Right kidney (tissue), 1 donor: Measurements from ENCODE around the gene STAT5A.
"Not testable (repeated sequence)": the region's sequence is repeated elsewhere in the genome, so short reads cannot be mapped to it uniquely, and the experiment has no call there.

Experiments used
- DNase-seq: peaks from one replicate; pipeline ENCODE4 v3.0.0-alpha.2; 2016

Gene STAT5A

DNA sequence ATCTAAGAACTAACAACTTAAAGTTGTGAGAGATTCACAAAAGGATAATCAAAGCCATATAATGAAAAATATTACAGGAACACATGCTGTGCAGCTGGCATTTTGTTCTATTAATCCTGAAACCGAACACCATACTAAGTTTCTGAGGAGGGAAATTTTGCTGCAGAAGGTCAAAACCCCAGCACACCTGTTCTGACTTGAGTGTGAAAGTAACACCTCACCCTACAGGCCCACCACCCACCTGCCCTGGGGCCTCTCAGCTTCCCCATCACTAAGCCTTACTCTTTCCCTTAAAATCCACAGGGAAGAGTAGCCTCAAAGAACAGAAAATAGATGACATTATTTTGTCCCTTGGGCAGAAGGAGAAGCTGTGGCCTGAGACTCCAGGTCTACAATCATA lies 44.8 kb downstream of the STAT5A start:
- DNase-seq, result no peak

DNA sequence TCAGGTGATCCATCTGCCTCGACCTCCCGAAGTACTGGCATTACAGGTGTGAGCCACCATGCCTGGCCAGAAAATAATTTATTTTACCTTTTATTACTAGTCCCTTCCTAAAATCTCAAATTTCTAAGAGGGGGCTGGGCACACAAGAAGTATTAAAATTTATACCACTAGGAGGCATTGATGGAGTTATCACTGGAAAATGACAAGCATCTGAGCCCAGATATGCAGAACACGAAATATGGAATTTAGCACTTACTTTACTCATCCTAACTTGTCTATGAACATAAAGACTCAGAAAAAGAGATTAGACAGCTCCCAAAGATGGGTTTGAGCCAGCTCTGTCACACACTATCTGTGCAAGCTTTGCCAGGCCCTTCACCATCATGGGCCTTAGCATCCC lies 46.4 kb downstream of the STAT5A start:
- DNase-seq, result no peak

DNA sequence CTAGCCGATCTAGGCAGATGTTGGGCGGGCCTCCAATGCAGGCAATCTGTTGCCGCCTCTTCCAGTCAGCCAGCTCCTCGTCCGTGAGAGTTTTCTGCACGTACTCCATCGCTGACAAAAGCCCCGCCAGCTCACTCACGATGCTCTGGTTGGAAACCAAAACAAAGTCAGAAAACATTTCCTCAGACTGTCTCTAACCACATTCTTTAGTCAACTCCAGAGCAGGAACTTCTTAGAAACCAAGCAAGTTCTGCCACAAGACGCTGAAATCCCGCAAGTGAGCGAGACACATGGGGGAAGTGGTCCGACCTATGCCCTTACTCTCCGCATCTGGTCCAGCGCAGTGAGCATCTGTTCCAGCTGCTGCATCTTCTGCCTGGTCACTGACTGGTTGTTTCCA lies 49.1 kb downstream of the STAT5A start:
- no peak for DNase-seq

DNA sequence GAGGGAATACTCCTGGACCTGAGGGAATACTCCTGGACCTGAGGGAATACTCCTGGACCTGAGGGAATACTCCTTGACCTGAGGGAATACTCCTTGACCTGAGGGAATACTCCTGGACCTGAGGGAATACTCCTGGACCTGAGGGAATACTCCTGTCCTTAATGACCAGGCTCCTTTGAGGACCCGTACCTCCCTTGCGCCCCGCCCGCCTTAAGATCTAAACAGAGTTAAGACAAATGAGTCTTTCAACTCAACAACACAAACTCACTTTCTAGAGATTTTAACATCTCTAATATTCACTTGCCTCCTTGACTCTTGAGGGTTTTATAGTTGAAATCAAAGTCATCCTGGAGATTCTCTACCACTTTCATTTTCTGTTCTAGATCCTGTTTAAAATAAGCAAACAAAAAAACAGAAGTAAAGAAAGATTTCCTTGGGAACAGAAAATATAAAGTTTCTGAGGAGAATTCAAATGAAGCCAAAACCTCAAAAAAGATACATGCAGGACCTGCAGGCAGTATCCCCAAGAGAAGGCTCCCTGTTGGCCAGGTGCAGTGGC lies 50.2 kb downstream of the STAT5A start:
- no peak for DNase-seq

DNA sequence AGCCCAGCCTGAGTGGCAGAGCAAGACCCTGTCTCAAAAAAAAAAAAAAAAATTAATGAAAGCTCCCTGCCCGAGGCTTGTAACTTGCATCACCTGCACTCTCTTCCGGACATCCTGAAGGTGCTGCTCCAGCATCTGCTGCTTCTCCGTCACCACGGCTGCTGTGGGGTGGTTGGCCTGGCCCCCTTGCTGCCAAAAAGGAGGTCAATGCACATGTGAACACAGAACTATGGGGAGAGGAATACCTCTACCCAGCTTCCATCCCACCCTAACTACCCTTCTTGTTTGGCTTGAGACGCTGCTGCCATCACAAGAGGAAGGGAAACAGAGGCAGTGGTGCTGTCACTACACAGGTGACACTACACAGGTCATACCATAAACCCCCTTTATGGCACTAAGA lies 50.9 kb downstream of the STAT5A start:
- DNase-seq, result no peak

DNA sequence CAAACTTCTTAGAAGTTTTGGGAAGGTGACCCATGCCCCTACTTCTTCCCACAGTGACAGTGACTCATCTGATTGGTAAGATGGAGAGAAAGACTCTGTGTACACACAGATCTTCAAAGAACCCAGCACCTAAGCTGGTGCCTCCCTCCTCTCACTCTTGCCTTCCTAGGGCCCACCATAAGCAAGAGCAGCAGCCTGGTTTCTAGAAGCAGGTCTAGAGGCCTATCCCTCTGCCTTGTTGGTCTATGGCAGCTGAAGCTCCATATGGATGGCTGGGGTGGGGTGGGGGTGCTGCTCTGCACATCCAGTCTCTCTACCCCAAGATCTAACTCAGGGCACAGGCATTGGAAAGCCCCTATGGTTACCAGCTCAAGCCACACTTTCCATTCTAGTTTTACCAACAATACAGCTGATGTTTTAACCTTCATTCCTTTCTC lies 52.4 kb downstream of the STAT5A start:
- no peak for DNase-seq

DNA sequence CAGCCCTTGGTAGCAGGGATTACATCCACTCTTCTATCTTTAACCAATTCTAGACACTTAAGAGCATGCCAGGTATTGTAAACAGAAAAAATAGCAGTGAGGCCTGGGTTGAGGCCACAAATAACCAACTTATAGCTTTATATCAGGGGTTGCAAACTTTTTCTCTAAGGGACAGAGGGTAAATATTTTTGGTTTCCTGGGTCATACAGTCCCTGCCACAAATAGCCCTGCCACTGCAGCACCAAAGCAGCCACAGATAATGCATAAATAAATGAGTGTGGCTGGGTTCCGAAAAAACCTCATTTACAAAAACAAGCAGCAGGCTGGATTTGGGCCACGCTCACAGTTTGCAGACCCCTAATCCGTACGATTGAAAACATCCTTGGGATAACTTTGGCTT lies 53.3 kb downstream of the STAT5A start:
- no peak for DNase-seq

DNA sequence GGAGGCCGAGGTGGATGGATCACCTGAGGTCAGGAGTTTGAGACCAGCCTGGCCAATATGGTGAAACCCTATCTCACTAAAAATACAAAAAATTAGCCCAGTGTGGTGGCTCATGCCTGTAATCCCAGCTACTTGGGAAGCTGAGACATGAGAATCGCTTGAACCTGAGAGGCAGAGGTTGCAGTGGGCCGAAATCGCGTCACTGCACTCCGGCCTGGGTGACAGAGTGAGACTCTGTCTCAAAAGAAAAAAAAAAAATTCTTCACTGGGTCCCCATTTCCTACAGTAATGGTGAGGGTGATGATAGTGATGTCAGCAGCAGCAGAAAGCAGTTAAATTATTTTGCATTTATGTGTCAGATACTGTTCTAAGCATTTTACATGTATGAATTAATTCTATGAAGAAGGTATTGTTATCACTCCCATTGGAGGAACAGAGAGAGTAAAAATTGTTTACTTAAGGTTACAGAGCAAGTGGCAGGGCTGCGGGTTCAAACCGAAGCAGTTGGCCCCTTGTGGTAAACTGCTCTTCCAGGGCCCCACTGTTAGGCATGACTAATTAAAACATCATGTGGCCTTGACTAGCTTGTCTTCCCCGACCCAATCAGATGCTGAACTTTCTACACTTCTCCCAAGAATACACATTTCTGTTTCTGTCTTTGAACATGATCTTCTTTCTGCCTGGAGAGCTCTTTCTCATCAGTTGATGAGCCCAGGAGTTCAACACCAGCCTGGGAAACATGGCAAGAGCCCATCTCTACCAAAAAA lies 54.1 kb downstream of the STAT5A start:
- DNase-seq, result no peak

DNA sequence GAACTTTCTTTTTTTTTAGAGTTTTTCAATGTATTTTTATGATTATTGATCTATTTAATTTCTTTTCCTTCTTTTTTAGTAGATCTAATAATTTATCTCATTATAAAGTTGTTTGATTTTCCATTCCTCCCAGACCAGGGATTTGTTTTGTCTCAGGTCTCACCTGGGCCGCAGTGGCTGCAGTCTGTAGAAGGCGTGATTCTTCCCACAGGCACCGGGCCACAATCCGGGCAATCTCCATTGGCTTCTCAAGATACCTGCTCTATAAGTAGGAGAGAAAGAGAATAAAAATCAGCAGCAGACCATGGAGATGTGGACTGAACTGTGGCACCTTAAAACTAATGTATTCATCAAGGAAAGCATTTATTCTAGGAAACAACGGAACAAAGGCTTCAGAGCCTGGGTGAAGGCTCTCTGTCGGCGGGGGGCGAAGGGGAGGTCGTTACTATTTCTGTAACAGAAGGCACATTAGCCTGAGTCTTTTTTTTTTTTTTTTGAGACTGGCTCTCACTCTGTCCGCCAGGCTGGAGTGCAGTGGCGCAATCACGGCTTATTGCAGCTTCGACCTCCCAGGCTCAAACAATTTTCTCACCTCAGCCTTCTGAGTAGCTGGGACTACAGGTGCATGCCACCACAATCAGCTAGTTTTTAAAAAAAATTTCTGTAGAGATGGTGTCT lies 57.2 kb downstream of the STAT5A start:
- DNase-seq, result no peak

DNA sequence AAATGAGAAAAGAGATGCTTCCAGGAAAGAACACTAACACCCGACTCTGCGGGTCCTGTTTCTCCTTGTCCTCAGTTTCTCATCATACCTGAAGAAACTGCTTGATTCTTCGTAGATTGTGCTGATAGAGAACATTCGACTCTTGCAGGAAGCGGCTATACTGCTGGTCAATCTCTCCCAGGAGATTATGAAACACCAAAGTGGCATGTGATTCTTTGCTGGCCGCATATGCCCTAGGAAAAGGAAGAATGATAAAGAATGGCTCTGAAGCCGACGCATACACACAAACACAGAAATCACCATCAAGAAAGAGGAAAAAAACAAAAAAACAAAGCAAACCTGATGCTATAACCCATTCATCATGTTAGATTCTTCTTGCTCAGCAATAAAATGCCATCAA lies 58.2 kb downstream of the STAT5A start:
- DNase-seq, result no peak

DNA sequence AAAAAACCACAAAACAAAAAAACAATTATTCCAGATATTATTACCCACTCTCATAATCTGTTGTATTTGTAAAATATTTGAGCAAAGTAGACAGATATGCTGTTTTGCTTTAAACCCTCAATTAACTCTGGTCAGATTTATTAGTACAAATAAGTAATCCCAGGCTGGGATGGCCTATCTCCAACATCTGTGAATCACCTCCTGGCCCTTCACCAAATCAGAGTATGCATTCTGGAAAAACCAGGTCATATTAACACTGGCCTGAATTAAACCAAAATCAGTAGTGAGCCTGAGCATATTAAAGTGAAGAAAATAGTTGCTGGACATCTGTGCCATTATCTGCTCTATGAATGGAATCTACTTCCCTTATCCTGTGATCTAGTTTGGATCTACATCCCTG lies 58.9 kb downstream of the STAT5A start:
- DNase-seq, result no peak

DNA sequence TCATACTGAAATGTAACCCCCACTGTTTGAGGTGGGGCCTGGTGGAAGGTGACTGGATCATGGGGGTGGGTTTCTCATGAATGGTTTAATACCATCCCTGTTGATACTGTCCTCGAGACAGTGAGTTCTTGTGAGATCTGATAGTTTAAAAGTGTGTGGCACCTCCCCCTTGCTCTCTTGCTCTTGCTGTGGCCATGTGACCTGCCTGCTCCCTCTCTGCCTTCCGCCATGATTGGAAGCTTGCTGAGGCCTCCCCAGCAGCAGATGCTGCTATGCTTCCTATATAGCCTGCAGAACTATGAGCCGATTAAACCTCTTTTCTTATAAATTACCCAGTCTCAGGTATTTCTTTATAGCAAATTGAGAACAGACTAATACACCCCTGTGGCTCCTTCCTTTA lies 59.3 kb downstream of the STAT5A start:
- DNase-seq, result no peak

DNA sequence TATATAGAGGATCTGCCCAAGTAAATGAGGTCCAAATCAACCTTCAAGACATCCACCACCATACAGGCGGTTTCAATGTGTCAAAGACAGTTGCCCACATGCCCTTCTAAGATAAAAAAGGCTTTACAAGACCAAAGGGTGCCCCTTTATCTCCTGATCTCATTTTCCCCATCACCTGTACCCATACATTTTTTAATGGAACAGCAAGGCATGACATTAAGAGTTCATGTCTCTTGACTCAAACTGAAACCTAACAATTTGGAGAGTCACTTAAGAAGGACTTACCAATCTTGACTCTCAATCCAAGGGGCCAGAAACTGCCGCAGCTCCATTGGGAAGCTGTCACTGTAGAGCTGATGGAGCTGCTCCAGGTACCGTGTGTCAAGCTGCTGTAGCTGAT lies 59.8 kb downstream of the STAT5A start:
- DNase-seq, result no peak

DNA sequence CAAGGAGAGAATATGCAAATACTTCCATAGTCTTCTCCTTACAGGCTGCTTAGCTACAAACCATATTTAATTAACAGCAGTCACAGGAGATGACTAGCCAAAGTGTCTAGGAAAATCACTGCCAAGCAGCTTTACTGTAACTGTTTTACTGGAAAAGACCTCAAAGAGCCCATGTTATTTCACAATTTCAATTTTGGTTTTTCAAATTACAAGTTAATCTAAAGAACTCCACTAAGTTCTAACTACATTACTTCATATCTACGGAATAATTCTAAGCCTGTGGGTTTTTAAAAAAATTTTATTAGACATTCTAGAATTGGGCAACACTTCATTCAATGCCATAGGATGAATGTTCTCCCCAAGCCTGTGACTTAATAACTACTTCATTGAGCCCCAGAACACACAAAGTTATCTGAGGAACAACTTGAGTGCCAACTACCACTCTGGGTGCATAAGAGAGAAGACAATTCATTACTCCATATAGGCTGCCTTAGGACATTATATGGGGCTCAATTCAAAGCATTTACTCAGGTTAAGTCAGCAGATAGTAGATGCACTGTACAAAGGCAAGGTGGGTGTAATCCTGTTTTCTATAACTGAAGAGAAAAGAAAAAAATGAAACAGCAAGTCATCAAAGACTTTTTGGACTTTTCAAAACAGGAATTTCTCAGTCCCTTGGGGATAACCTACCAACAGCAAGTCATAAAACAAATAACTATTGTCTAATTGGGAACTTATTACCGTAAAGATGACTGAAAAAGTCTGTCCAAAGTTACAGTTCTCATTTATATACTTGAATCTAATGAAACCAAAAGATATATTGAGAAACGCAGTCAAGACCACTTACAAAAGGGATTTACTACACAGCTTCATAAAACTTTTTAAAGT lies 66.9 kb downstream of the STAT5A start:
- DNase-seq, result no peak

DNA sequence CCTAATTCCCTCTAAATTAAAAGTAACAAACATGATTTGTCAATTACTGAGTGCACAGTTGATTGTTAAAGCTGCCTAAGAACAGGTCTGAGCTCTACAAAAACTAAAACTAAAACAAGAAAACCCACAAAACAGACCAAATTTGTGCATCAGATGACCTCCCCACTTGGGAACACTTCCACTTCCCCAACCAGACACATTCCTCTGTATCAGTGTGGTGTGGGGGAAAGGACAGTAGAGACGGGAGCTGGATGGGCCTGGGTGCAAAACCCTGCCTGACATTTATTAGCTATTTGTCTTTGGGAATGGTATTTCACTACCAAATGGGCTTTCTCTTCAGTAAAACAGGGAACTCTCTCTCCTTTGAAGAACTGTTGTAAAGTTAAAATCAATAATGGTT lies 70.1 kb downstream of the STAT5A start:
- DNase-seq, result no peak

DNA sequence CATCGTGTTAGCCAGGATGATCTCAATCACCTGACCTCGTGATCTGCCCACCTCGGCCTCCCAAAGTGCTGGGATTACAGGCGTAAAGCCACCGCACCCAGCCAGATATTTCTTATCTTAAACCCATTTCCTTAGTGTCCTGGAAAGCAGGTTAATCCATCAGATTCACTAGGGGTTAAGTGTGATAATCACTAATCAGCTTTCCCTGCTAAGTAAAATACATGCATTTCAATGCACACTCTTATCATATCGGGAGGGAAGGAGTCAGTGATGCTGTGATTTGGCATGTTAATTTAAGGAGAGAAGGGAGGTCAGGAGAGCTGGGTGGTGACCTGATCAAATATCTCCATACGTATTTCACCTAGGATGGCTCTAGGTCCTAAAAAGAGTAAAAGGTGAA lies 70.8 kb downstream of the STAT5A start:
- DNase-seq, result no peak

DNA sequence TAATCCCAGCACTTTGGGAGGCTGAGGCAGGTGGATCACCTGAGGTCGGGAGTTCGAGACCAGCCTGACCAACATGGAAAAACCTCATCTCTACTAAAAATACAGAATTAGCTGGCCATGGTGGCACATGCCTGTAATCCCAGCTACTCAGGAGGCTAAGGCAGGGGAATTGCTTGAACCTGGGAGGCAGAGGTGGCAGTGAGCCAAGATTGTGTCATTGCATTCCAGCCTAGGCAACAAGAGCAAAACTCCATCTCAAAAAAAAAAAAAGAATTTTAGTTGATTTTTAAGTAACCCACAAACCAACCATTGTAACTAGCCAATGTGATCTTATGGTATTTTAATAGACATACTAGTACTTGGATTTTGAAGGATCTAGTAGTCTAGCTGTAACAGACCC lies 72.1 kb downstream of the STAT5A start:
- DNase-seq, result not testable (repeated sequence)
